Activated T-cell treated with anti-CD3 and anti-CD28 coated beads, Interleukin-2, amount 50 U/mL, for 72 hours (primary cell): ENCODE measurements around the gene PAX7. TPM values are rescaled to one million over a fixed set of nuclear protein-coding genes. Genes with fewer than 3 reads are reported as not detected.
"Not testable (repeated sequence)": the region's sequence is repeated elsewhere in the genome, so short reads cannot be mapped to it uniquely, and the experiment has no call there.

Experiments
- ATAC-seq, 2 donors: fragments of 150-1000 bp; cut with Tn5 transposase; replicated peaks in 1 of 2; 2 replicates each; pipeline ENCODE4 v1.10.0; 2021; ENCODE audit warnings: moderate library complexity in 2 of 2, mild to moderate bottlenecking in 1 of 2
- DNase-seq, 2 donors: peaks; one replicate each; pipeline ENCODE4 v3.0.0; 2021 to 2022; ENCODE audit warnings: mixed read lengths in 1 of 2
- H3K27ac Mint-ChIP-seq: one replicate; pipeline ENCODE4 v1.8.0; 2022; ENCODE audit warnings: mild to moderate bottlenecking, moderate library complexity, mixed read lengths
- H3K27me3 Mint-ChIP-seq: one replicate; pipeline ENCODE4 v1.8.0; 2022; ENCODE audit warnings: low read depth, mixed read lengths
- H3K36me3 Mint-ChIP-seq, 2 donors: one replicate each; pipeline ENCODE4 v1.8.0; 2022; ENCODE audit warnings: mixed read lengths in 2 of 2, mild to moderate bottlenecking in 1 of 2; ENCODE audit not compliant: insufficient read depth in 2 of 2
- H3K4me1 Mint-ChIP-seq: one replicate; pipeline ENCODE4 v1.8.0; 2022; ENCODE audit warnings: low read depth, mixed read lengths
- H3K4me3 Mint-ChIP-seq, 2 donors: one replicate each; pipeline ENCODE4 v1.8.0; 2022; ENCODE audit warnings: mild to moderate bottlenecking in 2 of 2, mixed read lengths in 2 of 2, moderate library complexity in 2 of 2
- H3K9me3 Mint-ChIP-seq, 2 donors: one replicate each; pipeline ENCODE4 v1.8.0; 2022; ENCODE audit warnings: mixed read lengths in 2 of 2
- total RNA-seq, 2 donors: library from RNA; stranded (reverse); gene quantifications; one replicate each; pipeline ENCODE4 v1.2.3, GENCODE V29; 2022

PAX7 gene
- total RNA-seq, 2 donors from 2014 or later = not detected

GRCh38 chr1:18746981-18747380 lies 116.3 kb downstream of the PAX7 start:
- Mint-ChIP-seq H3K36me3 (no peaks in the 10 kb centered on the region), H3K27ac (no peak overlapping the region), H3K27me3 (peaks cover 34% of the 10 kb centered on the region), H3K9me3 (peaks cover 1 to 3% of the 10 kb centered on the region in 2 donors), H3K4me3 (no peak overlapping the region), H3K4me1 (no peaks in the 10 kb centered on the region)
- DNase-seq (no peak), ATAC-seq (no peak)

- DNase-seq (no peak), ATAC-seq (no peak)
- Mint-ChIP-seq H3K9me3 (peaks cover 1 to 3% of the 10 kb centered on the region in 2 donors), H3K27ac (no peak overlapping the region), H3K4me3 (no peak overlapping the region), H3K27me3 (peaks cover 34% of the 10 kb centered on the region), H3K4me1 (no peaks in the 10 kb centered on the region), H3K36me3 (no peaks in the 10 kb centered on the region)
Observed at GRCh38 chr1:18747671-18748070, 117.0 kb downstream of the PAX7 start.

GRCh38 chr1:18748435-18748834 lies 117.8 kb downstream of the PAX7 start:
- Mint-ChIP-seq H3K36me3 (no peaks in the 10 kb centered on the region), H3K27ac (no peak overlapping the region), H3K4me1 (no peaks in the 10 kb centered on the region), H3K27me3 (peaks cover 38% of the 10 kb centered on the region), H3K9me3 (peaks cover 1 to 3% of the 10 kb centered on the region in 2 donors), H3K4me3 (no peak overlapping the region)
- DNase-seq = no peak
- no peak for ATAC-seq

- no peaks in the 10 kb centered on the region for H3K36me3 Mint-ChIP-seq
- H3K4me1 Mint-ChIP-seq = no peaks in the 10 kb centered on the region
- no peak overlapping the region for H3K27ac Mint-ChIP-seq
- ATAC-seq (no peak), DNase-seq (no peak)
- peaks cover 49% of the 10 kb centered on the region for H3K27me3 Mint-ChIP-seq
- peaks cover 2 to 5% of the 10 kb centered on the region in 2 donors for H3K9me3 Mint-ChIP-seq
- no peak overlapping the region for H3K4me3 Mint-ChIP-seq
Observed at GRCh38 chr1:18749569-18749968, 118.9 kb downstream of the PAX7 start.

DNA sequence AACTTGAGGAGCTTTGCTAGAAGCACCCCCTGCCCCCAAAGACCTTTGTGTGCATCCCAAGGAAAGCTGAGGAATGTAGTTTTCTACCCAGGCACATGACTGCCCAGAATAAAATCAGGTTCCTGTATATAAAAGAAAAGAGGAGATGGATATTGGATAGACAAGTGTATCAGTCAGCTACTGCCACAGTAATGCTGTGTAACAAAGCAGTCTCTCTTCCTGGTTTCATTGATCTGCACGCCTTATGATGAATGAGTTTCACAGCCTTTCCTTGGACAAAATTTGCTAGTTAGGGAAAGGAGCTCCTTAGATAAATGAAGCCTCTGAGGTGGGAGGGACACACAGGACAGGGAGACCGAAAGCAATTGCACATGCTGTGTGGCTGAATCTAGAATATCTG lies 120.0 kb downstream of the PAX7 start:
- peaks cover 0 to 2% of the 10 kb centered on the region in 2 donors for H3K36me3 Mint-ChIP-seq
- no peak for DNase-seq
- H3K4me1 Mint-ChIP-seq = no peaks in the 10 kb centered on the region
- no peak overlapping the region for H3K4me3 Mint-ChIP-seq
- H3K27me3 Mint-ChIP-seq = peaks cover 49% of the 10 kb centered on the region
- ATAC-seq = no peak
- no peak overlapping the region for H3K27ac Mint-ChIP-seq
- H3K9me3 Mint-ChIP-seq = peaks cover 4 to 7% of the 10 kb centered on the region in 2 donors

- H3K27ac Mint-ChIP-seq = no peak overlapping the region
- DNase-seq (no peak), ATAC-seq (no peak)
- H3K36me3 Mint-ChIP-seq = peaks cover 0 to 3% of the 10 kb centered on the region in 2 donors
- no peaks in the 10 kb centered on the region for H3K4me1 Mint-ChIP-seq
- H3K4me3 Mint-ChIP-seq = no peak overlapping the region
- peaks cover 7 to 9% of the 10 kb centered on the region in 2 donors for H3K9me3 Mint-ChIP-seq
- peaks cover 50% of the 10 kb centered on the region for H3K27me3 Mint-ChIP-seq
Observed at GRCh38 chr1:18751425-18751824, 120.8 kb downstream of the PAX7 start.

- H3K9me3 Mint-ChIP-seq = peaks cover 7 to 9% of the 10 kb centered on the region in 2 donors
- H3K4me3 Mint-ChIP-seq = no peak overlapping the region
- no peaks in the 10 kb centered on the region for H3K4me1 Mint-ChIP-seq
- DNase-seq (no peak), ATAC-seq (no peak)
- H3K27ac Mint-ChIP-seq = no peak overlapping the region
- peaks cover 0 to 3% of the 10 kb centered on the region in 2 donors for H3K36me3 Mint-ChIP-seq
- H3K27me3 Mint-ChIP-seq = peaks cover 50% of the 10 kb centered on the region
Observed at GRCh38 chr1:18752409-18752808, 121.8 kb downstream of the PAX7 start.

- H3K27me3 Mint-ChIP-seq = peaks cover 39% of the 10 kb centered on the region
- peaks cover 0 to 9% of the 10 kb centered on the region in 2 donors for H3K36me3 Mint-ChIP-seq
- peaks cover 4 to 5% of the 10 kb centered on the region in 2 donors for H3K9me3 Mint-ChIP-seq
- ATAC-seq (no peak), DNase-seq (no peak)
- H3K27ac Mint-ChIP-seq = no peak overlapping the region
- H3K4me1 Mint-ChIP-seq = no peaks in the 10 kb centered on the region
- H3K4me3 Mint-ChIP-seq = no peak overlapping the region
Observed at GRCh38 chr1:18760156-18760555, 129.5 kb downstream of the PAX7 start.

DNA sequence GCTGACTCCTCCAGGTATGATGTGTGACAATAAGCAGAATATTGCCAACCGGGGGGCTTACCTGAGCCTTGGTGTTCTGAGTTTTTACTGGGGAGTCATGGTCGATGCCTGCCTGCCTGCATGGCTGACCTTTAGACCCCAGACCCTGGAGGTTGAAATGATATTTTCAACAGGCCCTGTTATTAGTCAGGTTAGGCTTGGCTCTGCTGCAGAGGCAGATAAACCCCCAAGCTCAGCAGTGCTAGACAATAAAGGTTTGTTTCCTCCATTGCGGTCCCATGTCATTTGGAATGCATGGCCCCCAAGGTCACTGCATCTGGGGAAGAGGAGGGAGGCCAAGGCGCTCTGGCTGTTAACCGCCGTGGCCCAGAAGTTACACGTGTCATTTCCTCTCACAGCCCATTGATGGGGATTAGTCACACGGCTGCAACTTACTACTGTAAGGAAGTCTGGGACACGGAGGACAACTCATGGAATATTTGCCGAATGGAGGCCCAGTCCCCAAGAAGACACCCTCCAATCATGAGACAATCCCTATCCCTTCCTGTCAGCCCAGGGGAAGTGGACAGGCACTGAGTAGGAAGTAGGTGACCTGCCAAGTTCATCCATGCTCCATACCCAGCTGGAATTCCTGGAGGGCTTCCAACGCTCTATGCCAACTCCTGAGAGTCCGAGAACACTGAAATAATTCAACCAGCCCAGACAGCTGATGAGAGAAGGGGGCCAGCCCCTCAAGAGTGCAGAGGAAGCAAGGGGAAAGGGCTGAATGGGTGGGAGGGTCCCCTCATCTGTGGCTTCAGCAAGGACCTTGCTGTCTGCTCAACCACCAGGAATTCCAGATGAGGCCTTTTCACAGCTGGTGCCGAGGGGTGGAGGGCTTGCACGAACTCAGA lies 131.5 kb downstream of the PAX7 start:
- H3K9me3 Mint-ChIP-seq = no peaks in the 10 kb centered on the region
- DNase-seq = no peak
- H3K4me3 Mint-ChIP-seq = no peak overlapping the region
- H3K4me1 Mint-ChIP-seq = no peaks in the 10 kb centered on the region
- peaks cover 0 to 6% of the 10 kb centered on the region in 2 donors for H3K36me3 Mint-ChIP-seq
- no peak overlapping the region for H3K27ac Mint-ChIP-seq
- ATAC-seq = no peak
- H3K27me3 Mint-ChIP-seq = peaks cover 34% of the 10 kb centered on the region

- no peak for ATAC-seq
- no peaks in the 10 kb centered on the region for H3K4me1 Mint-ChIP-seq
- H3K27ac Mint-ChIP-seq = no peak overlapping the region
- no peaks in the 10 kb centered on the region for H3K36me3 Mint-ChIP-seq
- no peak for DNase-seq
- H3K9me3 Mint-ChIP-seq = no peaks in the 10 kb centered on the region
- no peak overlapping the region for H3K4me3 Mint-ChIP-seq
- peaks cover 19% of the 10 kb centered on the region for H3K27me3 Mint-ChIP-seq
Observed at GRCh38 chr1:18764362-18764761, 133.7 kb downstream of the PAX7 start.

GRCh38 chr1:18765725-18766124 lies 135.1 kb downstream of the PAX7 start:
- DNase-seq = no peak
- Mint-ChIP-seq H3K4me1 (no peaks in the 10 kb centered on the region), H3K36me3 (no peaks in the 10 kb centered on the region), H3K4me3 (no peak overlapping the region), H3K9me3 (no peaks in the 10 kb centered on the region), H3K27ac (no peak overlapping the region), H3K27me3 (peaks cover 33% of the 10 kb centered on the region)
- no peak for ATAC-seq

DNA sequence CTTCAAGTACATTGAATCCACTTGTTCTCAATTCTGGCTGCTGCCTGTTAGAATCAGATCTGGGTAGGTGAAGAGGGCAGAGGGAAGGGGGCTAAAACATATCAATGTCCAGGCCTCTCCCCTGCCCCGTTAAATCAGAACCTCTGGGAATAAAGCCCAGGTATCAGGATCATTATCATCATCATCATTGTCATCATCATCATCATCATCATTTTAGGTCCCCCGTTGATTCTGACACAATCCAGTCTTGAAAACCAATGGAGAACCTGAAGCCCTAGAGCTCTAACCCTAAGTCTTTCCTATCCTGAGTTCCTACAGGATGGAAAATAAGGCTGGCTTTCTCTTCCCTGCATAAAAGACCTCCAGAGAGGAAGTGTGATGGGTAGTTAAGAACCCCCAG lies 135.7 kb downstream of the PAX7 start:
- no peaks in the 10 kb centered on the region for H3K4me1 Mint-ChIP-seq
- peaks cover 33% of the 10 kb centered on the region for H3K27me3 Mint-ChIP-seq
- H3K27ac Mint-ChIP-seq = no peak overlapping the region
- no peaks in the 10 kb centered on the region for H3K36me3 Mint-ChIP-seq
- ATAC-seq = no peak
- no peak for DNase-seq
- H3K9me3 Mint-ChIP-seq = no peaks in the 10 kb centered on the region
- no peak overlapping the region for H3K4me3 Mint-ChIP-seq

DNA sequence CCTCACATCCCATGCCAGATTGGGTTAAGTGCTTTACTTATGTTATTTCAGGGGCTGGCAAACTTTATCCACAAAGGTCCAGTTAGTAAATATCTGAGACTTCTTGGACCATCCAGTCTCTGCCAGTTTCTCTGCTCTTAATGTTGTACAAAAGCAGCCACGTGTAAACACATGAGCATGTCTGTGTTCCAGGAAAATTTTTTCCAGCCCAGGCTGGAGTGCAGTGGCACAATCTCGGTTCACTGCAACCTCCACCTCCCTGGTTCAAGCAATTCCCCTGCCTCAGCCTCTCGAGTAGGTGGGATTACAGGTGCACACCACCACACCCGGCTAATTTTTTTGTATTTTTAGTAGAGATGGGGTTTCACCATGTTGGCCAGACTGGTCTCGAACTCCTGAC lies 136.9 kb downstream of the PAX7 start:
- H3K4me1 Mint-ChIP-seq, H3K4me3 Mint-ChIP-seq, H3K9me3 Mint-ChIP-seq, ATAC-seq, H3K27ac Mint-ChIP-seq, DNase-seq, H3K36me3 Mint-ChIP-seq: not testable (repeated sequence)
- peaks cover 33% of the 10 kb centered on the region for H3K27me3 Mint-ChIP-seq

- H3K4me1 Mint-ChIP-seq = no peaks in the 10 kb centered on the region
- no peak for DNase-seq
- H3K27ac Mint-ChIP-seq = no peak overlapping the region
- ATAC-seq = no peak
- no peaks in the 10 kb centered on the region for H3K9me3 Mint-ChIP-seq
- H3K4me3 Mint-ChIP-seq = no peak overlapping the region
- no peaks in the 10 kb centered on the region for H3K36me3 Mint-ChIP-seq
- peaks cover 33% of the 10 kb centered on the region for H3K27me3 Mint-ChIP-seq
Observed at GRCh38 chr1:18768086-18768485, 137.4 kb downstream of the PAX7 start.
